HG03469 (cell line): Measurements from ENCODE around the gene RSPH10B2.
"Not testable (repeated sequence)": the region's sequence is repeated elsewhere in the genome, so short reads cannot be mapped to it uniquely, and the experiment has no call there.

ENCODE experiments used
- ATAC-seq: cut with Tn5 transposase; IDR thresholded peaks from one replicate; pipeline ENCODE4 v1.9.1; 2021; ENCODE audit warnings: mild to moderate bottlenecking, moderate library complexity, moderate number of reproducible peaks; ENCODE audit not compliant: unreplicated experiment

Gene RSPH10B2

GRCh38 chr7:6837081-6837480, 83.2 kb downstream of the RSPH10B2 start:
- ATAC-seq = not testable (repeated sequence)

- not testable (repeated sequence) for ATAC-seq
Observed at GRCh38 chr7:6842278-6842921, 88.5 kb downstream of the RSPH10B2 start.

DNA sequence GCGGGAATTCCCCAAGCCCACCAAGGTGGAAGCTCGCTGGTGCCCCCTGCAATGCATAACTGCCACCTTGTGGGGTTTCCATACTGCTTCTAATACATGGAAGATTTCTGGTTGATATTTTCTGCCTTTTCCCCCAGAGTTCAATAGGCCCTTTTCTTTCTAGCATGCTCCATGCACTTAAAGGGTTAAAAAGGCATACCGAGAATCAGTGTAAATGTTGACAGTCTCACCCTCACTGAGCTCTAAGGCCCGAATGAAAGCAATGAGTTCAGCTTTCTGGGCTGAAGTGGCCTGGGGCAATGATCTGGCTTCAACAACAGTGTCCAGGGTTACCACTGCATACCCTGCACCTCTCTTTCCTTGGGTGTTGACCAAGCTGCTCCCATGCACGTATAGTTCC, 89.2 kb downstream of the RSPH10B2 start:
- ATAC-seq = not testable (repeated sequence)

GRCh38 chr7:6843654-6844053, 89.8 kb downstream of the RSPH10B2 start:
- ATAC-seq = not testable (repeated sequence)

DNA sequence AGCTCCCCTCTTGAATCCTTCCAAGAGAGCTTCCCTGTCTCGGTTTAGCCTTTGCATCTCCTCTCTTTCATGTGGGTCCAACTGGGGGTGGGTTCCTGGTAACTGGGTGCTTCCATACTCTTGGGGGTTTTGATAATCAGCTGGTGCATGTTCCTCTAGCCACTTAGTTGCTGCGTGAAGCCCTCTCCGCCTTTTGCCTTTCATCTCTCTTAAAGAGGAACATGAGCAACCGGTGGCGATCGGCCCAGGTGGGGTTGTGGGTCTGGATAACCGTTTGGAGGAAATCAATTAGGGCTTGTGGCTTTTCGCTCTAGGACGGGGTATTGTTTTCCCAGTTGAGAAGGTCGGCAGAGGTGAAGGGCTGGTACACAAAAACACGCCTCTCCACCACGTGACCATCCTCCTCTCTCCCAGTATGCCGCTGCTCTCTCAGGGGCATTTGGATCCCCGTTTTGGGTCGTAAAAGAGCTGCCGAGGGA, 92.1 kb downstream of the RSPH10B2 start:
- not testable (repeated sequence) for ATAC-seq

DNA sequence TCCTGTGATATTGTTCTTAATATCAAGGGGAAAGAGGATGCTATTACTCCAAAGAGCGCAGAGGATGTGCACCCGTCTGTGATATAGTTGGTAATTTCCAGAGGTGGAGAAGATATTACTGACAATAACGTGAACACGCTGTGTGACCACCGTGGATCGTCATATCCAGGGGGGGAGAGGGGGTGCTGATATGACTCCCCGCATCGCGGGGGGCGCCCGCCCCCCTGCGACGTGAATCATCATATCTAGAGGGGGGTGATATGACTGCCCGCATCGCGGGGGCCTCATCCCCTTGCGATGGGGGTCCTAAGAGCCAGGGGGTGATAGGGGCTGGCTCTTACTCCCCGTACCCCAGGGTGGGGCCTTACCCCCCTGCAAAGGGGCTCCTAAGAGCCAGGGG, 93.8 kb downstream of the RSPH10B2 start:
- not testable (repeated sequence) for ATAC-seq
